ENCODE measurements around the gene UBXN4. TPM values are rescaled to one million over a fixed set of nuclear protein-coding genes. Genes with fewer than 3 reads are reported as not detected.
"Not testable (repeated sequence)": the region's sequence is repeated elsewhere in the genome, so short reads cannot be mapped to it uniquely, and the experiment has no call there.

UBXN4 gene
- total RNA-seq, 1 donor from 2014 or later, result 36.6 TPM

DNA sequence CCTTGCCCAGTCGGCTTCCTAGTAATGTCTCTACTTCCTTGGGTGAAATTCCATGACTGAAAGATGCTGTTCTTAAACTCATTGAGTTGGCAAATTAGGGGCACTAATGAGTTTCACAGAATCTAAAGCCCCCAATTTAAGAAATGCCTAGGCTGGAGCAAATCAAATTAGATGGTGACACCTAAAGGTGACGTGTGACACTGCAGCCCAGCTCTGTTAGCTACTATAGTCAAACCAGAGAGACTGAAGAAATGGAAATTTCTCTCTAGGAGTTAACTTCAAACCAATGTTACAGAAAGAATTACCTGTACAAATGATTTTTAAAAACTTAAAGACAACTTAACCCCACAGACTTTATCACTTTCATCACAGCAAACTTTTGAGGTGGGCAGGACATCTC lies 58.1 kb downstream of the UBXN4 start:
- no peak for FAIRE-seq
- no peaks in the 10 kb centered on the region for H3K27me3 ChIP-seq (ENCODE audit: control insufficient read depth, insufficient read depth, low read length)

GRCh38 chr2:135800513-135801460 lies 59.1 kb downstream of the UBXN4 start:
- Histone ChIP-seq H3K4me3 (ENCODE audit: low read depth, low read length) (no peak overlapping the region), H3K36me3 (ENCODE audit: control insufficient read depth, insufficient read depth, low read length) (no peaks in the 10 kb centered on the region), H3K27me3 (ENCODE audit: control insufficient read depth, insufficient read depth, low read length) (no peaks in the 10 kb centered on the region)
- no peak for TF ChIP-seq CTCF (IDR thresholded peaks at IDR 0.05; ENCODE audit: insufficient read depth, low read length, severe bottlenecking)
- no peak for FAIRE-seq
- DNase-seq (ENCODE audit: low read depth), result no peak

More for the DNA sequence above, 58.1 kb downstream of the UBXN4 start:
- Histone ChIP-seq H3K4me3 (ENCODE audit: low read depth, low read length) (no peak overlapping the region), H3K36me3 (ENCODE audit: control insufficient read depth, insufficient read depth, low read length) (no peaks in the 10 kb centered on the region)
- no peak for DNase-seq (ENCODE audit: low read depth)
- no peak for TF ChIP-seq CTCF (IDR thresholded peaks at IDR 0.05; ENCODE audit: insufficient read depth, low read length, severe bottlenecking)

- Histone ChIP-seq H3K36me3 (ENCODE audit: control insufficient read depth, insufficient read depth, low read length) (no peaks in the 10 kb centered on the region), H3K27me3 (ENCODE audit: control insufficient read depth, insufficient read depth, low read length) (no peaks in the 10 kb centered on the region), H3K4me3 (ENCODE audit: low read depth, low read length) (no peak overlapping the region)
- DNase-seq (ENCODE audit: low read depth) (no peak), FAIRE-seq (no peak)
- no peak for TF ChIP-seq CTCF (IDR thresholded peaks at IDR 0.05; ENCODE audit: insufficient read depth, low read length, severe bottlenecking)
Observed at GRCh38 chr2:135802350-135802749, 60.7 kb downstream of the UBXN4 start.

DNA sequence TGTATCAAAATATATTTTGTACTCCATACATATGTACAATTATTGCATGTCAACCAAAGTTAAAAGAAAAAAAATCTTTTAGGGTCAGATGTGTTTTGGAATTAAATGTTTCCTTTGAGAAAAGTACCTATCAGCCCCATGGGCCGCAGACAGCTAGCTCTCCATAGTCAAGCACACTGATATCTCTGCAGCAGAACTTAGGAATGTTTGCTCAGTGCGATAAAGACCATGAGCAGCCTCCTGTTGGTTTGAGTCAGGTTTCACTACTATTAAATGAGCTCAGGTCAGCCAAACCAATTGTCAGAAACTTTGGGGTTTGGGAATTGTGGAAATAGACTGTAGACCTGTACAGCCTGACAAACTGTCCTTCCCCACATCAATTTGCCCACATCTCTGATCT lies 61.6 kb downstream of the UBXN4 start:
- no peak for TF ChIP-seq CTCF (IDR thresholded peaks at IDR 0.05; ENCODE audit: insufficient read depth, low read length, severe bottlenecking)
- H3K27me3 ChIP-seq (ENCODE audit: control insufficient read depth, insufficient read depth, low read length), result no peaks in the 10 kb centered on the region
- FAIRE-seq, result no peak

DNA sequence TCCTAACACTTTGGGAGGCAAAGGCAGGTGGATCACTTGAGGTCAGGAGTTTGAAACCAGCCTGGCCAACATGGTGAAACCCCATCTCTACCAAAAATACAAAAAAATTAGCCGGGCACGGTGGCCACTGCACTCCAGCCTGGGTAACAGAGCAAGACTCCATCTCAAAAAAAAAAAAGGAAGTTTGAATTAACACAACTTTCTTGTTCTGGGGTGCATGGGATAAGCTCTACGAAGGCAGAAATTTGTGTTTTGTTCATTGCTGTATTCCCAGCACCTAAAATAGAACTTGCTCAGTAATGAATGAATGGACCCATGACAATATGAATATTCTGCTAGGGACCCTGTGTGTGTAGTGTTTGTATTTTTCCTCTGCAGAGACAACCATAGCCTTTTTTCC lies 66.2 kb downstream of the UBXN4 start:
- DNase-seq (ENCODE audit: low read depth); FAIRE-seq; H3K36me3 ChIP-seq (ENCODE audit: control insufficient read depth, insufficient read depth, low read length); H3K4me3 ChIP-seq (ENCODE audit: low read depth, low read length); H3K27me3 ChIP-seq (ENCODE audit: control insufficient read depth, insufficient read depth, low read length): not testable (repeated sequence)

More for the DNA sequence above, 61.6 kb downstream of the UBXN4 start:
- Histone ChIP-seq H3K4me3 (ENCODE audit: low read depth, low read length) (no peak overlapping the region), H3K36me3 (ENCODE audit: control insufficient read depth, insufficient read depth, low read length) (no peaks in the 10 kb centered on the region)
- no peak for DNase-seq (ENCODE audit: low read depth)

DNA sequence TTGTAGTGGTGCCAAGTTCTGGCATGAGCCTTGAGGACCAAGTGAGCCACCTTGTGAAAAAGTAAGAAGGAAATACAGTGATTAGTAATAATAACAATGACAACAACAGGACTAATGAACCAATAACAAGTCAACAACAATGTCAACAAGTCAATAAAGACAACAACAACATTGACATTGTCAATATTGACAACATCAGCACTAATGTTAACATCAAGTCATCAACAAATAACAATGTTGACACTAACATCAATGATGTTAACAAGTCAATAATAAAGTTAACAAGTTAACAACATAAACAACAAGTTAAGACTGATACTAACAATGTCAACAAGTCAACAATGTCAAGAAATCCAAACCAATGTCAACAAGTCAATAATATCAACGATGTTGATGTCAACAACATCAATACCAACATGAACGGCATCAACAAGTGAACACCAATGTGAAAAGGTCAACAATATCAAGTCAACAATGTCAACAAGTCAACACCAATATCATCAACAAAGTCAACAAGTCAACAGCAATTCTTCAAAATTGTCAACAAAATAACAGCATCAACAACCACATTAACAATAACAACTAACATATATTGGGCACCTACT lies 71.4 kb downstream of the UBXN4 start:
- FAIRE-seq, result no peak
- no peaks in the 10 kb centered on the region for H3K36me3 ChIP-seq (ENCODE audit: control insufficient read depth, insufficient read depth, low read length)
- no peak for DNase-seq (ENCODE audit: low read depth)
- H3K27me3 ChIP-seq (ENCODE audit: control insufficient read depth, insufficient read depth, low read length), result no peaks in the 10 kb centered on the region
- H3K4me3 ChIP-seq (ENCODE audit: low read depth, low read length), result no peak overlapping the region
- TF ChIP-seq CTCF (IDR thresholded peaks at IDR 0.05; ENCODE audit: insufficient read depth, low read length, severe bottlenecking), result no peak
